Measurements from ENCODE around the gene ZNF236.

GRCh38 chr18:76973520-76974266 lies 151.3 kb downstream of the ZNF236 start:
- no peak for TF ChIP-seq POLR2AphosphoS5 (IDR thresholded peaks at IDR 0.05)
- TF ChIP-seq RAD21 (conservative IDR thresholded peaks at IDR 0.05), result no peak
- TF ChIP-seq REST (IDR thresholded peaks at IDR 0.05; ENCODE audit: borderline replicate concordance), result no peak
- TF ChIP-seq EZH2 (IDR thresholded peaks at IDR 0.05; ENCODE audit: borderline replicate concordance, insufficient read depth, low read length, poor library complexity, severe bottlenecking), result no peak
- TF ChIP-seq, protein P1, sequence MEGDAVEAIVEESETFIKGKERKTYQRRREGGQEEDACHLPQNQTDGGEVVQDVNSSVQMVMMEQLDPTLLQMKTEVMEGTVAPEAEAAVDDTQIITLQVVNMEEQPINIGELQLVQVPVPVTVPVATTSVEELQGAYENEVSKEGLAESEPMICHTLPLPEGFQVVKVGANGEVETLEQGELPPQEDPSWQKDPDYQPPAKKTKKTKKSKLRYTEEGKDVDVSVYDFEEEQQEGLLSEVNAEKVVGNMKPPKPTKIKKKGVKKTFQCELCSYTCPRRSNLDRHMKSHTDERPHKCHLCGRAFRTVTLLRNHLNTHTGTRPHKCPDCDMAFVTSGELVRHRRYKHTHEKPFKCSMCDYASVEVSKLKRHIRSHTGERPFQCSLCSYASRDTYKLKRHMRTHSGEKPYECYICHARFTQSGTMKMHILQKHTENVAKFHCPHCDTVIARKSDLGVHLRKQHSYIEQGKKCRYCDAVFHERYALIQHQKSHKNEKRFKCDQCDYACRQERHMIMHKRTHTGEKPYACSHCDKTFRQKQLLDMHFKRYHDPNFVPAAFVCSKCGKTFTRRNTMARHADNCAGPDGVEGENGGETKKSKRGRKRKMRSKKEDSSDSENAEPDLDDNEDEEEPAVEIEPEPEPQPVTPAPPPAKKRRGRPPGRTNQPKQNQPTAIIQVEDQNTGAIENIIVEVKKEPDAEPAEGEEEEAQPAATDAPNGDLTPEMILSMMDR (IDR thresholded peaks at IDR 0.05; ENCODE audit: poor library complexity, severe bottlenecking), result no peak

All from neural cell (in vitro differentiated cells).